CD4-positive, alpha-beta T cell (primary cell): ENCODE data around the gene CCNI2. TPM values are rescaled to one million over a fixed set of nuclear protein-coding genes. Genes with fewer than 3 reads are reported as not detected.

Experiments
- ATAC-seq: fragments of 200-7000 bp; cut with Tn5 transposase; one replicate; pipeline ENCODE4 v1.10.0; 2022; ENCODE audit warnings: mild to moderate bottlenecking; ENCODE audit not compliant: poor library complexity
- CTCF ChIA-PET: fragments of 350-600 bp; sonication (Branson Sonifier 250); formaldehyde crosslinking; loops from one replicate; lab custom pipeline; 2021; ENCODE audit warnings: antibody characterized with exemption, inconsistent platforms; lab: Charles Lee
- POLR2A ChIA-PET: fragments of 350-600 bp; sonication (Branson Sonifier 250); formaldehyde crosslinking; loops from one replicate; lab custom pipeline; 2021; ENCODE audit warnings: antibody characterized with exemption, inconsistent platforms; lab: Charles Lee
- DNase-seq, 14 experiments: peaks; one replicate each; pipeline ENCODE4 v3.0.0-alpha.2; 2013 to 2020; ENCODE audit warnings: mixed read lengths in 2 of 14
- H3K27ac ChIP-seq, 2 donors: one replicate each; pipeline versions ENCODE4 v1.5.1 to v1.7.0; 2013; ENCODE audit warnings: low read length in 2 of 2, low read depth in 1 of 2, mild to moderate bottlenecking in 1 of 2
- H3K27me3 ChIP-seq, 2 experiments: 1 replicate in 1 of 2; 2 replicates in 1 of 2; pipeline versions ENCODE4 v1.6.1 to v1.7.0; 2013; ENCODE audit warnings: low read length in 2 of 2, control low read depth in 1 of 2, mild to moderate bottlenecking in 1 of 2, moderate library complexity in 1 of 2; ENCODE audit not compliant: insufficient read depth in 2 of 2, control insufficient read depth in 1 of 2
- H3K36me3 ChIP-seq: one replicate; pipeline ENCODE4 v1.6.1; 2013; ENCODE audit warnings: low read length, control low read depth; ENCODE audit not compliant: insufficient read depth
- H3K4me1 ChIP-seq: one replicate; pipeline ENCODE4 v1.6.1; 2013; ENCODE audit warnings: low read length, control low read depth; ENCODE audit not compliant: insufficient read depth
- H3K4me3 ChIP-seq: one replicate; pipeline ENCODE4 v1.5.1; 2013; ENCODE audit warnings: mild to moderate bottlenecking, low read length, moderate library complexity
- H3K9me3 ChIP-seq, 2 experiments: 1 replicate in 1 of 2; 2 replicates in 1 of 2; pipeline versions ENCODE4 v1.6.1 to v1.7.0; 2013; ENCODE audit warnings: low read length in 2 of 2, mild to moderate bottlenecking in 2 of 2, control low read depth in 1 of 2, moderate library complexity in 1 of 2; ENCODE audit not compliant: control insufficient read depth in 1 of 2, insufficient read depth in 1 of 2
- H3K27ac Mint-ChIP-seq: one replicate; pipeline ENCODE4 v1.8.0; 2020; ENCODE audit warnings: mixed read lengths
- H3K27me3 Mint-ChIP-seq: one replicate; pipeline ENCODE4 v1.8.0; 2021; ENCODE audit warnings: mixed read lengths
- H3K36me3 Mint-ChIP-seq: one replicate; pipeline ENCODE4 v1.8.0; 2021; ENCODE audit warnings: low read depth, mixed read lengths
- H3K4me1 Mint-ChIP-seq: one replicate; pipeline ENCODE4 v1.8.0; 2021; ENCODE audit warnings: low read depth, mixed read lengths
- H3K4me3 Mint-ChIP-seq: one replicate; pipeline ENCODE4 v1.8.0; 2020; ENCODE audit warnings: mild to moderate bottlenecking, mixed read lengths
- H3K9me3 Mint-ChIP-seq: one replicate; pipeline ENCODE4 v1.8.0; 2020; ENCODE audit warnings: mixed read lengths
- CTCF ChIP-seq: fragments of 200-600 bp; IDR thresholded peaks from one replicate; pipeline ENCODE4 v1.8.0; 2022; ENCODE audit warnings: antibody characterized with exemption, mild to moderate bottlenecking
- intact Hi-C, 2 experiments: fragments of 100-400 bp; cut with DNase I in 1 of 2; cut with micrococcal nuclease in 1 of 2; formaldehyde crosslinking; loops; one replicate each; pipeline versions ENCODE4 v1.15.1 to v1.9.0; 2023 to 2025; cut with DNase I, micrococcal nuclease
- total RNA-seq, 174 experiments: library from RNA in 2 of 174; stranded (reverse) in 2 of 174; gene quantifications; one replicate each; pipeline ENCODE4 v1.2.3 and lab custom pipeline; 2021 to 2026

The CCNI2 gene
- total RNA-seq, 2 experiments from 2014 or later, result 7.2 to 8.8 TPM

- no peak overlapping the region for H3K27ac Mint-ChIP-seq
- no peak overlapping the region for H3K4me3 ChIP-seq
- no peaks in the 10 kb centered on the region for H3K4me1 Mint-ChIP-seq
- H3K4me3 Mint-ChIP-seq, result no peak overlapping the region
- no peak overlapping the region for H3K27ac ChIP-seq
- no peak for TF ChIP-seq CTCF
- H3K36me3 ChIP-seq, result peaks cover 14% of the 10 kb centered on the region
- ATAC-seq (no peak), DNase-seq (no peak)
- POLR2A ChIA-PET, result no interaction called here
- H3K9me3 ChIP-seq, result no peaks in the 10 kb centered on the region
- CTCF ChIA-PET, result no interaction called here
- intact Hi-C loops, result no loop called here
- H3K9me3 Mint-ChIP-seq, result no peaks in the 10 kb centered on the region
- H3K27me3 Mint-ChIP-seq, result no peaks in the 10 kb centered on the region
- H3K27me3 ChIP-seq, result no peaks in the 10 kb centered on the region
- peaks cover 59% of the 10 kb centered on the region for H3K36me3 Mint-ChIP-seq
- no peaks in the 10 kb centered on the region for H3K4me1 ChIP-seq
Measured at GRCh38 chr5:132729896-132730295, 17.3 kb upstream of the CCNI2 start.

- Histone ChIP-seq H3K27me3 (no peaks in the 10 kb centered on the region), H3K4me3 (no peak overlapping the region), H3K27ac (no peak overlapping the region), H3K4me1 (peaks cover 16% of the 10 kb centered on the region), H3K36me3 (peaks cover 4% of the 10 kb centered on the region), H3K9me3 (no peaks in the 10 kb centered on the region)
- Mint-ChIP-seq H3K9me3 (no peaks in the 10 kb centered on the region), H3K27me3 (no peaks in the 10 kb centered on the region), H3K4me3 (no peak overlapping the region), H3K36me3 (peaks cover 39% of the 10 kb centered on the region), H3K4me1 (peaks cover 31% of the 10 kb centered on the region), H3K27ac (no peak overlapping the region)
- no peak for ATAC-seq
- intact Hi-C loops, result no loop called here
- ChIA-PET POLR2A (no interaction called here), CTCF (no interaction called here)
- no peak for TF ChIP-seq CTCF
- no peak for DNase-seq
Measured at GRCh38 chr5:132733499-132734148, 13.6 kb upstream of the CCNI2 start.

GRCh38 chr5:132734687-132735086 lies 12.5 kb upstream of the CCNI2 start:
- intact Hi-C loops, result loop anchor here in 1 of 2 experiments (5.0 kb wide), 4 partner anchors 133 to 318 kb away; partner anchors contain the start of genes AFF4, GDF9, HSPA4 and RAD50
- Histone ChIP-seq H3K4me1 (peaks cover 16% of the 10 kb centered on the region), H3K36me3 (peaks cover 4% of the 10 kb centered on the region), H3K27me3 (no peaks in the 10 kb centered on the region), H3K9me3 (no peaks in the 10 kb centered on the region), H3K27ac (no peak overlapping the region), H3K4me3 (no peak overlapping the region)
- peaks cover 31% of the 10 kb centered on the region for H3K36me3 Mint-ChIP-seq
- H3K27me3 Mint-ChIP-seq, result no peaks in the 10 kb centered on the region
- DNase-seq, result no peak
- no peak for TF ChIP-seq CTCF
- CTCF ChIA-PET, result no interaction called here
- H3K9me3 Mint-ChIP-seq, result no peaks in the 10 kb centered on the region
- H3K4me3 Mint-ChIP-seq, result no peak overlapping the region
- peaks cover 31% of the 10 kb centered on the region for H3K4me1 Mint-ChIP-seq
- ATAC-seq, result no peak
- POLR2A ChIA-PET, result no interaction called here
- H3K27ac Mint-ChIP-seq, result no peak overlapping the region
